ENCODE measurements around the gene DNAJC30.

The DNAJC30 gene

GRCh38 chr7:73648593-73649332 is 34.5 kb downstream of the DNAJC30 start:
- DNase-seq: no peak

GRCh38 chr7:73647725-73648592 is 35.3 kb downstream of the DNAJC30 start:
- peak; percentile 71 for DNase-seq

GRCh38 chr7:73646785-73647724 is 36.2 kb downstream of the DNAJC30 start:
- DNase-seq: no peak

- no peak for DNase-seq
Observed at GRCh38 chr7:73645643-73646174, 37.5 kb downstream of the DNAJC30 start.

- no peak for DNase-seq
Observed at GRCh38 chr7:73644688-73645286, 38.5 kb downstream of the DNAJC30 start.

- no peak for DNase-seq
Observed at GRCh38 chr7:73642834-73643233, 40.4 kb downstream of the DNAJC30 start.

GRCh38 chr7:73638911-73639310 is 44.3 kb downstream of the DNAJC30 start:
- DNase-seq: no peak

- no peak for DNase-seq
Observed at GRCh38 chr7:73635428-73636200, 47.6 kb downstream of the DNAJC30 start.

GRCh38 chr7:73633844-73634243 is 49.4 kb downstream of the DNAJC30 start:
- no peak for DNase-seq

GRCh38 chr7:73633323-73633722 is 49.9 kb downstream of the DNAJC30 start:
- DNase-seq: no peak

GRCh38 chr7:73631558-73631957 is 51.7 kb downstream of the DNAJC30 start:
- DNase-seq: no peak
